CD4-positive, alpha-beta T cell treated with Interleukin-15 for 1 hour (primary cell): ENCODE data around the gene RNPEPL1.
"Not testable (repeated sequence)": the region's sequence is repeated elsewhere in the genome, so short reads cannot be mapped to it uniquely, and the experiment has no call there.

Experiments
- DNase-seq: peaks from one replicate; pipeline ENCODE4 v3.0.0-alpha.2; 2020

RNPEPL1 gene

DNA sequence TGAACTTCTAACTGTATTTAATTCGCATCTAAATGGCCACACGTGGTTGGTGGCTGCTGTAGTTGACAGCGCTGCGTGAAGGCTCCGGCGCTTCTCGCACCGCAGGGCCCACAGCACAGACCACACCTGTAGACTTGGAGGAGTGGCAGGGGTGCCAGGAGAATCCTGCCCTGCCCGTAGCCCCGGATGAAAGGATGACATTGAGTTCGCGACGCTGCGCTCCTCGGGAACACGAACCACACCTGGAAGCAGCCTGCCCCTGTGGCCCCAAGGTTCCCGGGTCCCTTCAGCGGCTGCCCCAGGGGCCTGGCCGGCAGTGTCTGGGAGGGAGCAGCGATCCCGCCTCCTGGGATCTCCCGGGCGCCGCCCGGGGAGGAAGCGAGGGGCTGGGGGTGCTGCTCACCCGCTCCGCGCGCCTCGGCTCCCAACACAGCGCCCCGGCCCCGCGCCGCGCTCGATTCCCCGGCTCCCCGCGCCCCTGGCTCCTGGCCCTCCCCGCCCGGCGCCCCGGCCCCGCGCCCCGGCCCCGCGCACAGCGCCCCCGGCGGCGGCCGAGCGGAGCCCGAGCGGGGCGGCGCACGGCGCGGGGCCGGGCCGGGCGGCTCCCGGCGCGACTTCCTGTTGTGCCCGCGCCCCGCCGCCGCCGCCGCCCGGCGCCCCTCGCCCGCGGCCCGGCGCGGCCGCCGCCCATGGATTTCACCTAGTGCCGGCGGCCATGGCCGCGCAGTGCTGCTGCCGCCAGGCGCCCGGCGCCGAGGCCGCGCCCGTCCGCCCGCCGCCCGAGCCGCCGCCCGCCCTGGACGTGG lies at the start of gene RNPEPL1:
RNPEPL1 (plus strand) TSS at position 613 of the 806 bp plus-strand sequence; CDS start at position 716, 103 bp downstream.
- peak; percentile 56 for DNase-seq

DNA sequence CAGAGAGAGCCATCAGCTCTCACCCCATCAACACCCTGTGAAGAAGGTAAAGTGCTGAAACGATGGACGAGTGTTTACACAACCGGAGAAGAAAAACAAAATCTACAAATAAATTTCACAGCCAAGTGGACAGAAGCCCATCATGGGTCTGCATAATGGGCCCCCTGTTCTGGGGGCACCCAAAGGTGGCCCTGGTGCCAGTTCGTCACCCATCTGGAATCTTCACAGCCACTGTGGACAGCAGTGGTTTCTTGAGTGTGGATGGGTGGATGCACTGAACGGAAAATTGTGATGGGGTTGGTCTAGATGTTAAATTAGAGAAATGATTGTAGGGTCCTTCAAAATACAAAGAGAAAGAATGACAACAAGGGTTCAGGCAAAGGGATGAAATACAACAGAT lies 49.3 kb upstream of the RNPEPL1 start:
- DNase-seq, result no peak

DNA sequence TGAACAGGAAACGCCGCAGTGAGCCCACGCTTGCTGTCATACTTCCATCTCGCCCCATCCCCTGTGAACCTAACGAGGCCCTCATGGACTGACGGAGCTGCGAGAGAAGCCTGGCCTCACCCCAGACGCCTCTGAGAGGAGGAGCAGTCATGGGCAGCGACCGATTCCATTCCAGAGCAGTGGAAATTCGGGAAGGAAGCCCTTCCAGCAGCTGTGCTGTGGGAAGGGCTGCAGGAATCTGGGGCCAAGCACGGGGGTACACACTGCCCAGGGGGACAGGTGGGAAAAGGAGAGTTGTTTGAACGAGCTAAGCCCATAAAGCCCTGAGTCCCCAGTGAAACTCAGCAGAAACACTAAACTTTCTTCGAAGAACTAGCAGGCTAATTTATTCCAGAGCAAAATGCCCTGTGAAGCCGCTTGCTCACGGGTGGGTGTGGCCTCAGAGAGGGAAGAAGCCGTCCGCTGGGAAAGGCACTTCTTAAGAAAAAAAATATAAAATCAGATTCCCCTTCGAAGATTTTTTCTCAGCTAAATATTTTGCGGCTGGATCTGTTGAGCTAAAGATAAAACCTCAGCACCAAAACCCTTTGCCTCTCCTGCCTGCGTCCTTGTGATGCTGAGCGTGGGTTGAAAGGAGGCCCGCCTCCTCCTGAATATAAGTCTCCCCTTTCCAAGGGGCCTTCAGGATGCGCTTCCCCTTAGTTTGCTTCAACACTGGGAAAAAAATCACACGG lies 48.7 kb upstream of the RNPEPL1 start:
- no peak for DNase-seq

GRCh38 chr2:240520130-240520973 lies 47.9 kb upstream of the RNPEPL1 start:
- no peak for DNase-seq

GRCh38 chr2:240520974-240521350 lies 47.3 kb upstream of the RNPEPL1 start:
- DNase-seq, result no peak

GRCh38 chr2:240521885-240522284 lies 46.4 kb upstream of the RNPEPL1 start:
- DNase-seq, result not testable (repeated sequence)

DNA sequence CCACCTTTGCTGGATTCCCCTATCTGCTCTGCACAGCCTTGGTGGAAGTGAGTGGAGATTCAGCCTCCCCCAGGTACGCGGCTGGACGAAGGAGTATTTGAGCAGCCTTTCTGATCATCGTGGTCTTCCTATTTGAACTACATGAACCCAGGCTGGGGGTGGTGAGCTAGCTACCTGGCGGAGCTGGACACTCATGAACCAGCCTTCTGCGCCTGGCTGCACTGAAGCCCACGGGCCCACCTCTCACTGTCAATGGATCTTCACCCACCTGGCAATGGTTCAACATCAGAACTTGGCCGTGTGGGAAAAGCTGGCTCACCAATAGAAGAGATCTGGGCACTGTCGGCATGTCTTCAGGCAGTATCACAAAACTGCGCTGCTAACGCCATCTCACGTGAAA lies 45.9 kb upstream of the RNPEPL1 start:
- DNase-seq, result no peak

DNA sequence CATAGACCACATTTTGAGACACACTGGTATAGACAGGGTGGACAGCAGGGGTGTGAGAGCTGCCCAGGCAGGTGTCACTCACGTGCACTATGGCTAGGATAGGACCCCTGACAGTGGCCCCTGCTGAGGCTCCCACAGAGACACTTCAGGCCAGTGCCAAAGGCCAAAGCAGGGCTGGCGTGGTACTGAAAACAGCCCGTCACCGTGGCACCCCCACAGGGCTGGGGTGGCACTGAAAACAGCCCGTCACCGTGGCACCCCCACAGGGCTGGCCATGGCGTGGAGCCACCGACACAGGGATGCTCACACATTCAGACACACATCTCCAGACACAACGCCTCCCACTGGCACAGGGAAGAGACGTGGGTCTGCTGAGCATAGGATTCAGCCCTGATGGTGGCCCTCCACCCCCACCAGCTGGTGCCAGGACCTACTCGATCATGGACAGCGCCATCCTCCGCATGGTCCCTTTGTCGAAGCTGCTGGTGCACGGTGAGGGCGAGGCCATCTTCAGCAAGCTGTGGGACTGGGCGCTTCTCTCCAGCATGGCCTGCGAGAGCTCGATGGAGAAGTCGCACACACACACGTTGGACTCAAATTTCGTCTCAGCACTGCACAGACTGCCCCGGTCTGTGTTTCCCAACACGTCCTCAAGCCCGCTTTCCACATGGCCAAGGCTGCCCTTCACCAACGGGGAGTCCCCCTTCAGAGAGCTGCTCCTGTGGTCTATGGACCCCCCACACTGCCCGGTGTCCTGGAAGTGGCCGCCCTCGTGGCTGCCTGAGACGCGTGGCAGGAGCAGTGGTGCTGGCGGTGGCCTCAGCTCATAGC lies 44.6 kb upstream of the RNPEPL1 start:
- no peak for DNase-seq

DNA sequence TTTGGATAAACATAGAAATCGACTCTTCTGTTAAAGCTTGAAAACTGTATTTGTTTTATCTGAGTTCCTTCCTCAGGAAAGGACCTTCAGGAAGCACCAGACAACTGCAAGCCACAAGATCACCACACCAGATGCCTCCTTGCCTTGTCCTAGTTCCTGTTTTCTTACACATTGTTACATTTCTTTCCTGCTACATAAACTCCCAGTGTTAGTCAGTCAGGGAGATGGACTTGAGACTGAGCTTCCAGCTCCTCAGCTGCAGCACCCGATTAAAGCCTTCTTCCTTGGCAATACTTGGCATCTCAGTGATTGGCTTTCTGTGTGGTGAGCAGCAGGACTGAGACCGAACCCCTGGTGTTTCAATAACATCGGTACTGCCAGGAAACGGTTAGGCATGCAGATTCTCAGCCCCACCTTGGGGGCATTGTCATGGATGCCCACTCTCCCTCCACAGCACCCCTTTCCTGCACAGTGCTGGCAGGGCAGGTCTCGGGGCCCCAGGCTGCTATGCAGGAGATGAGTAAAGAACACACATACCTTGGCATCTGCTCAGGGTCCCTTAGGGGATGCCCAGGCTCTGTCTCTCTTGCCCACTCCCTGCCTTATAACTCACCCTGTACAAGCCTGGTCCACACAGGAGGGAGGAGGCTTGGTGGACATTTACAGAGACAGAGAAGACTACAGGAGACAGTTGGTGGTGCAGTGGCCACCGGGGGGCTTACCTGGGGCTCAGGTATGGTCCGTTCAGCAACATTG lies 43.1 kb upstream of the RNPEPL1 start:
- no peak for DNase-seq

DNA sequence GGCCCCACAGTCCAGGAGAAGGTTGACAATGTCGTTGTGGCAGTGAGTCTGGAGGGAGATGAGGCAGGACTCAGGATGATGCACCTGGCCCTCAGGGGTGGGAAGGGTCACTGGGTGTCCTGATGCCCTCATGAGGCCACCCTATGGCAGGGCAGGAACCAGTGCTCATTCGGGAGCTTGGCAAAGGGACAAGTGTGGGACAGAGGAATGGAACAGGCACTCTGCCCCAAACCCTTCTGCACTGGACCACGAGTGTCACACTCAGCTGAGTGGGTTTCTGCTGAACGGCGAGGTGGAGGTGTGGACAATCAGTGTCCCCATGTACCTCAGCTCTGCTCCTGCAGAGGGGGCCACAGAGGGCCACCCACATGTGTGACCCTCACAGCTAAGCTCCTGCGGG lies 42.5 kb upstream of the RNPEPL1 start:
- DNase-seq, result no peak

DNA sequence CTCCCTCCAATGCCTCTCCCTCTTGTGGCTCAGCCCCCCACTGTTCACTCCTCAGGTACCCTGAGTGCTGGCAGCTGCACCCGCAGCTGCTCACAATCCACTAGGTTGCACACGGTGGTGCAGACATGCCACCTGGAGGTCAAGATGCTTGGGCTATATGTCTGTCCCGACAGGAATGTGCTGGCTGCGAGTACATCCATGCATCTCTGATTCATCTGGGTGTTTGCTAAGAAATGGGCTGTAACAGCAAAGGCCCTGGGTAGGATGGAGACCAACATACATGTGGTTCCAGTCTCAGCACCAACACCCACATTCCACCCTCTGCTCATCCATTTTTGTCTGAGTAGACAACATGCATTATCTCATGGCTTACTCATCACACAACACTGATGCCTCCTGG lies 41.8 kb upstream of the RNPEPL1 start:
- no peak for DNase-seq

- DNase-seq, result no peak
Measured at GRCh38 chr2:240527153-240527750, 41.0 kb upstream of the RNPEPL1 start.

DNA sequence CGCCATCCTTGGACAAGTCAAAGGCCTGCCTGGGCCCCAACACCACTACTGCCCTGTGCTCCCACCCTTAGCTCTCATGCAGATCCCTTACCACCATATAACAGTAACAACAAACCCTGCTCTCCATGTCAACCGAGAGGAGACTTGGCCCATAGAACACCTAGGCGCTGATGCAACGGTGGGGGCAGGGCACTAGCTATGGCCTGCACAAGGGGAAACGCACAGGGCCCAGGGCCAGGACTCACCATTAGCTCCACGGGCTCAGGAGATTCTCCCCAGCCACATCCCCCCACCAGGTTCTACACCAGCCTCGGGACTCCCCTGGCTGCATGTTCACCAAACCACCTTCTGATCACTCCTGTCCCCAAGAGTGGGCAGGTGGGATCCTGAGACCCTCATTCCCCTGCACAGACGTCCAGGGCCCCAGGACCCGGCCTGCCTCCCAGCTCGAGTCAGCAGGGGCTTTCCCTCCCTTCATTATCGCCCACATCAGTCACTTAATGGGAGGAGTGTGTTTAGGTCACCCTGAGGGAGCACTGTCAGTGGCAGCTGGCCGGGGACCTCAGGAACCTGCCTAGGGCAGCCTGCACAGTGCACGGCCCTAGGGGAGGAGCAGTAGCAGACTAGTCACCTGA lies 39.8 kb upstream of the RNPEPL1 start:
- DNase-seq, result no peak

- DNase-seq, result no peak
Measured at GRCh38 chr2:240529344-240529999, 38.8 kb upstream of the RNPEPL1 start.

DNA sequence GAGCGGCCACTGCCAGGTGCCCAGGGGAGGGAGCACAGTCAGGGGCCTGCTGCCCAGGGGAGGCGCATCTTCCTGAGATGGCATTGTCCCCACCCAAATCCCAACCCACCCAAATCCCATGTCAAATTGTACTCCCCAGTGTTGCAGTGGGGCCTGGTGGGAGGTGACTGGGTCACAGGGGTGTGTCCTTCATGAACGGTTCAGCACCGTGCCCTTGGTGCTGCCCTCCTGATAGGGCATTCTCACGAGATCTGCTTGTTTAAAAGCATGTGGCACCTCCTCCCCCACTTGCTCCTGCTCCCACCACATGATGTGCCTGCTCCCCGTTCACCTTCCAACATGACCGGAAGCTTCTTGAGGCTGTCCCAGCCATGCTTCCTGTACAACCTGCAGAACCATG lies 38.1 kb upstream of the RNPEPL1 start:
- no peak for DNase-seq

DNA sequence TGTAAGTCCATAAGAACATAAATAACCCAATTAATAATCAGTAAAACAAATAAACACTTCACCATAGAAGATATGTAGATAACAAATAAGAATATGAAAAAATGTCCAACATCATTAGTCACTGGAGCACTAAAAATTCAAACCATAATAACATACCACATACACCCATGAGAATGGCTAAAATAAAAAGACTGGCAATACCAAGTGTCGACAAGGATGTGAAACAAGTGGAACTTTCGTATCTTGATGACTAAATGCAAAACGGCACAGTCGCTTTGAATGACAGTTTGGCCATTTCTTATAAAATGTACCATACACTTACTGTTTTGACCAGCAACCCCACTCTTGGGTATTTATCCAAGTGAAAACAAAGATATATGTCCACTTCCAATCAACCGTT lies 37.2 kb upstream of the RNPEPL1 start:
- DNase-seq, result no peak

DNA sequence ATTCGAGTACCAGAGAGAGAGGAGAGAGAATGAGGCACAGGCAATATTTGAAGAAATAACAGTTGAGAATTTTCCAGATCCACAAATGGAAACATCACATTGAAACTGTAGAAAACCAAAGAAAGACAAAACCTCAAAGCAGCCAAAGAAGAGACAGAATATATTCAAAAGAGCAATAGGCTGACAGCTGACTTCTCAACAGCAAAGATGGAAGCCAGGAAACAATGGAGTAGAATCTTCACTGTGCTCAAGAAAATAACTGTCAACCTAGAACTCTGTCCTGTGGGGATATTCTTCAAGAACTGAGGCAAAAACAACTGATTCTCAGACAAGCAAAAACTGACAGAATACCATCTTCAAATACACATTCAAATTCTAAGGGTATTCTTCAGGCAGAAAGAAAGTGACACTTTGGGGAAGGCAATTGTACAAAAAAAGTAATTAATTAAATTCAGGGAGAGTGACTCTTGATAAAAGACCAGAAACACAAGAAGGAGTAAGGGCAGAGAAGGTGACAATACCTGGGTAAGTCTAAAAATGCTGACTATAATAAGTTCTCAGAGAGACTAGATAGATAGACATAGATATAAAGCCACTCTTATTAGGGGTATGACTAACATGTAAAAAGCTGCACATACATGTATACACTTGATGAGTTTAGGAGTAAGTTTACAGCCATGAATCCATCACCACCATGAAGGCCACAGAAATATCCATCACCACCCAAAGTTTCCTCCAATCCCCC lies 36.1 kb upstream of the RNPEPL1 start:
- no peak for DNase-seq

DNA sequence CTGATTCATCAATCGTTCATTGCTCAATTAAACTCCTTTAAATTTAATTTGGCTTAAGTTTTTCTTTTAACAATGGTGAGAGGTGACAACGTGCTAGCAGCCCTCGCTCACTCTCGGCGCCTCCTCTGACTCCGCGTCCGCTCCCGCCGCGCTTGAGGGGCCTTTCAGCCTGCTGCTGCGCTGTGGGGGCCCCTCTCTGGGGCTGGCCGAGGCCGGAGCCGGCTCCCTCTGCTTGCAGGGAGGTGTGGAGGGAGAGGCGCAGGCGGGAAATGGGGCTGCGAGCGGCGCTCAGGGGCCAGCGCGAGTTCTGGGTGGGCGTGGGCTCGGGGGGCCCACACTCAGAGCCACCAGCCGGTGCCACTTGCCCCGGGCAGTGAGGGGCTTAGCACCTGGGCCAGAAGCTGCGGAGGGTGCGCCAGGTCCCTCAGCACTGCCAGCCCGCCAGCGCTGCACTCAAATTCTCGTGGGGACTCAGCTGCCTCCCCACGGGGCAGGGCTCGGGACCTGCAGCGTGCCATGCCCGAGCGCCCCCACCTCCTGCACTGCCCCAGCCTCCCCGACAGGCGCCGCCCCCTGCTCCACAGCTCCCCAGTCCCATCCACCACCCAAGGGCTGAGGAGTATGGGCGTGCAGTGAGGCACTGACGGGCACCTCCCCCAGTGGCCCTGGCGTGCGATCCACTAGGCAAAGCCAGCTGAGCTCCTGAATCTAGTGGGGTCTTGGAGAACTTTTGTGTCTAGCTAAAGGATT lies 30.1 kb upstream of the RNPEPL1 start:
- DNase-seq, result no peak

DNA sequence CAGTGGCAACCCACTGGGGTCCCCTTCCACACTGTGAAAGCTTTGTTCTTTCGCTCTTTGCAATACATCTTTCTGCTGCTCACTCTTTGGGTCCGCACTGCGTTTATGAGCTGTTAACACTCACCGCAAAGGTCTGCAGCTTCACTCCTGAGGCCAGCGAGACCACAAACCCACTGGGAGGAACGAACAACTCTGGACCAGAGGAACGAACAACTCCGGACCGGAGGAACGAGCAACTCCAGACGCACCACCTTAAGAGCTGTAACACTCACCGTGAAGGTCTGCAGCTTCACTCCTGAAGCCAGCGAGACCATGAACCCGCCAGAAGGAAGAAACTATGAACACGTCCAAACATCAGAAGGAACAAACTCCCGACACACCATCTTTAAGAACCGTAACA lies 29.2 kb upstream of the RNPEPL1 start:
- not testable (repeated sequence) for DNase-seq
